Measurements from ENCODE around the gene DMRTC2.

The DMRTC2 gene

GRCh38 chr19:41894350-41894749 is 49.5 kb downstream of the DMRTC2 start:
- no peak for DNase-seq

GRCh38 chr19:41895745-41896580 is 51.1 kb downstream of the DMRTC2 start:
- DNase-seq: no peak

GRCh38 chr19:41896581-41896942 is 51.7 kb downstream of the DMRTC2 start:
- no peak for DNase-seq

- no peak for DNase-seq
Measured at GRCh38 chr19:41897181-41897580, 52.3 kb downstream of the DMRTC2 start.

- DNase-seq: no peak
Measured at GRCh38 chr19:41897820-41898219, 53.0 kb downstream of the DMRTC2 start.

- DNase-seq: no peak
Measured at GRCh38 chr19:41898235-41898634, 53.4 kb downstream of the DMRTC2 start.
